IPS-20b (cell line): ENCODE data around the gene RBM47.

Experiments used
- H3K27ac ChIP-seq: one replicate; pipeline ENCODE4 v1.5.1; 2013; ENCODE audit warnings: low read length
- H3K27me3 ChIP-seq: 2 replicates; pipeline ENCODE4 v1.6.1; 2013; ENCODE audit warnings: mild to moderate bottlenecking, low read length, inconsistent platforms; ENCODE audit not compliant: insufficient read depth
- H3K36me3 ChIP-seq: 2 replicates; pipeline ENCODE4 v1.6.1; 2013; ENCODE audit warnings: low read depth, mild to moderate bottlenecking, inconsistent platforms, low read length, moderate library complexity; ENCODE audit not compliant: insufficient read depth
- H3K4me1 ChIP-seq: 2 replicates; pipeline ENCODE4 v1.6.1; 2013; ENCODE audit warnings: mild to moderate bottlenecking, control low read depth, inconsistent platforms, low read length, moderate library complexity; ENCODE audit not compliant: insufficient read depth
- H3K4me3 ChIP-seq: 2 replicates; pipeline ENCODE4 v1.5.1; 2013; ENCODE audit warnings: mild to moderate bottlenecking, low read length, inconsistent platforms
- H3K9ac ChIP-seq: 2 replicates; pipeline ENCODE4 v1.6.1; 2013; ENCODE audit warnings: low read depth, mild to moderate bottlenecking, inconsistent platforms, low read length, moderate library complexity
- H3K9me3 ChIP-seq: 2 replicates; pipeline ENCODE4 v1.6.1; 2013; ENCODE audit warnings: mild to moderate bottlenecking, low read depth, low read length, inconsistent platforms; ENCODE audit not compliant: insufficient read depth

The RBM47 gene

DNA sequence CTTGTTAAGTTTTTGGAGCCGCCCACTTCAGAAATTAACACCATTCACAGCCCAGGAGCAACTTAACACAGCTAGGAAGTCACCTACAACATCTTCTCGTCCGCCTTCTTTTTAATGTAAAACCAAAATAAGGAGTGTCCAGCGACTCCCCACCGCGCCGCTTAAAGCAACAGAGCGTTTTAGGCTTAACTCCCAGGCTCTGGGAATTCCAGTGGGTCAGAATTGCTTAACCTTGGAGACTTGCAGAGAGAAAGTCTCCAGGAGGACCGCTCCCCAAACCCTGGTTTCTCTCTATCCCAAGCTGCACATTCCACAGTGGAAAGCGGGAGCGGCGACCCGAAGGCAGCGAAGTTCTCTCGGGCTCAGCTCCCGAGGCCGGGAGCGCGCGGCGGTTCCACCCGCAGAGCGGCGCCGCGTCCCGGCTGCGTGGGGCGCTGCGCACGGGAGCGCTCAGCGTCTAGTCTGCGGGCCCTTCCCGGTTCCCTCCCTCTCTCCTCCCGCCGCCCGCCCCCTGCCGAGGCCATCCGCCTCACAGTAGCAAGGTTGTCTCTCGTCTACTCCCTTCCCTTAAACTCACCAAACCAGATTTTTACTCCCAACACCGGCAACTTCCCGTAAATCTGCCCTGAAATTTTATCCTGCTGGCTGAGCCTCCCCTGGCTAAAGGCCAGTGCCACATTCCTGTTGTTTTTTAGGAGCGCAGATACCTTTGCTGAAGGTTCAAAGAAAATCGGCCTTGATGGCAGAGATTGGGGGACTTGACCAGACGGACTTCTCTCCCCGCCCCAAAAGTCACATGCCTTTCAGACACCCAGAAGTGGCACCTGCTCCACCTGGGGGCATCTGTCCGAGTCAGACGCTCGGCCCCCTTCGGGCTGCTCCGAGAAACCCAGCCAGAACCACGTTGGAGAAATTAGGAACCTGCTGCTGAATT, at the start of gene RBM47:
TSS of gene RBM47 (minus strand) at position 464 of the 934 bp plus-strand sequence. CDS start 190,971 bp downstream, outside the sequence.
- Histone ChIP-seq H3K27me3 (no peaks in the 10 kb centered on the region; the same call in 1 of the 2 replicates), H3K4me1 (peaks cover 37% of the 10 kb centered on the region), H3K27ac (peak within 1 kb of the TSS; percentile 88), H3K36me3 (peaks cover 4% of the 10 kb centered on the region; the same call in 1 of the 2 replicates), H3K9me3 (no peaks in the 10 kb centered on the region), H3K4me3 (peak within 1 kb of the TSS; percentile 92), H3K9ac (peak within 1 kb of the TSS; percentile 91)

DNA sequence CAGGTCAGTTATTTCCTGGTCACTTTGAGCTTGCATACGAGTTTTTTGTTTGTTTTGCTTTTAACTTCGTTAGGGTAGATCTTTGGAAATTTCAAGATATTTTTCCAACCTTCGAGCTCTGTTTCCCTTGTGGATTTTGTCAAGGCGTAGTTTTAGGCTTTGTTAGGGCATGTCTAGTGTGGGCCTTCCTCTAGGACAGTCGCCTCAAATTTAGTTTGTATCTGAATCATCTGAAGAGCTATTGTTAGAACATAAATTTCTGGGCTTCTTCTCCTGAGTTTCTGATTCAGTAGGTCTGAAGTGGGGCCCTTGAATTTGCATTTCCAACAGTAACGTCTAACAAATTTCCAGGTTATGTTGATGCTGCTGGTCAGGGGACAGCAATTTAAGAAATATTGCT, 48.8 kb upstream of the RBM47 start:
- H3K4me1 ChIP-seq, result peaks cover under 1% of the 10 kb centered on the region
- no peaks in the 10 kb centered on the region for H3K27me3 ChIP-seq
- H3K9me3 ChIP-seq, result no peaks in the 10 kb centered on the region
- H3K9ac ChIP-seq, result no peak overlapping the region
- no peak overlapping the region for H3K27ac ChIP-seq
- no peaks in the 10 kb centered on the region for H3K36me3 ChIP-seq
- no peak overlapping the region for H3K4me3 ChIP-seq

DNA sequence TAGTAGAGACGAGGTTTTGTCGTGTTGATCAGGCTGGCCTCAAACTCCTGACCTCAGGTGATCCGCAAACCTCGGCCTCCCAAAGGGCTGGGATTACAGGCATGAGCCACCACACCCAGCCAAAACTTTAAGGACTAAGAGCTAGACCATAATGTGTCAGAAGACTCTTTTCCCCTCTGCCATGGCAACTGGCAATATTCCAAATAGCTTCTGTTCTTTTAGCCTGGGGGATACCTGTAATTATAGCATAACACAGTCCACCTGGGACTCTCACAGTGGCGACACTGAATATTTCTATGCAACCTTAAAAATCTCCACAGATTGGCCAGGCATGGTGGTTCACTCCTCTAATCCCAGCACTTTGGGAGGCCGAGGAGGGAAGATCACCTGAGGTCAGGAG, 45.5 kb upstream of the RBM47 start:
- H3K27ac ChIP-seq, result no peak overlapping the region
- H3K9me3 ChIP-seq, result no peaks in the 10 kb centered on the region
- no peak overlapping the region for H3K4me3 ChIP-seq
- peaks cover 10% of the 10 kb centered on the region for H3K4me1 ChIP-seq
- H3K36me3 ChIP-seq, result no peaks in the 10 kb centered on the region
- no peak overlapping the region for H3K9ac ChIP-seq
- H3K27me3 ChIP-seq, result no peaks in the 10 kb centered on the region

DNA sequence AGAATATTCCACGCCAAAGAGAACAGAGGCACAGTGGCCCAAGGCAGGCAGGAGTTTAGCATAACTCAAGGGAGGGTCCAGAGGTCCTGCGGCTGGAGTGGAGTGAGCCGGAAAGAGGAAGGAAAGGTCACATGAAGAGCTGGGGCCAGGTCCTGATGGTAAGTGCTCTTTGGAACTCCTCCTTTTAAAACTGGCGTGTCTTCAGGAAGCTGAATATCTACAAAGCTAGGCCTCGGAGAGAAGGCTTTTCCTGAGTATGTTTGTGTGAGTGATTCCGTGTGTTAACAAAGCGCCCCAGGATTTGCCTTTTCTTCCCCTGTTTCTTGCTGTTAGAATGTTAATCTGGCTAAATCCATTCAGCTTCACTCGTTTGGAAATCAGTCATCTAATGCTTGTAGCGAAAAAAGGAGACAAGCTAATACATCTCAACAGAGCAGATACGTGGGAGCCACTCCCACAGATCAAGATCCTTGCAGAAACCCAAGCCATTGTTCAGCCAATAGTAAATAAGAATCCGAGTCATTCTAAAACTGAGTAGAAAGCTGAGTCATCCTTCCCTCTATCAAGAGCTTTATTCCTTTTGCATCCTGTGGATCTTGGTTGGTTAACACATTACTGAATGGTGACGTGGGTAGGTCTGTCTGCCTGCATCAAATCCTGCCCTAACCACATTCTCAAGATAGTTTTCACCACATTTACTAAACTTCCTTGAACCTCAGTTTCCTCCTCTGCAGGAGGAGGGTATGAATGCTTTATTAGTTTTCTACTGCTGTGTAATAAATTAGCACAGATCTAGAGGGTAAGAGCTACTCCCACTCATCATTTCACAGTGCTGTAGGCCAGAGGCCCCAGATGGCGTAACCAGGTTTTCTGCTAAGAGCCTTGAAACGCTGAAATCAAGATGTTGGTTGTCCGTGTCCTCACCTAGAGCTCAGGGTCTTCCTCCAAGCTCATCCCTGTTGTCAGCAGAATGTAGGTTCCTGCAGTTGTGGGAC, 43.2 kb upstream of the RBM47 start:
- Histone ChIP-seq H3K9me3 (no peaks in the 10 kb centered on the region), H3K27ac (peak overlapping the region; percentile 10), H3K36me3 (no peaks in the 10 kb centered on the region), H3K27me3 (no peaks in the 10 kb centered on the region), H3K4me1 (peaks cover 10% of the 10 kb centered on the region), H3K9ac (peak overlapping the region; percentile 22; the same call in 1 of the 2 replicates), H3K4me3 (peak overlapping the region; percentile 16)

DNA sequence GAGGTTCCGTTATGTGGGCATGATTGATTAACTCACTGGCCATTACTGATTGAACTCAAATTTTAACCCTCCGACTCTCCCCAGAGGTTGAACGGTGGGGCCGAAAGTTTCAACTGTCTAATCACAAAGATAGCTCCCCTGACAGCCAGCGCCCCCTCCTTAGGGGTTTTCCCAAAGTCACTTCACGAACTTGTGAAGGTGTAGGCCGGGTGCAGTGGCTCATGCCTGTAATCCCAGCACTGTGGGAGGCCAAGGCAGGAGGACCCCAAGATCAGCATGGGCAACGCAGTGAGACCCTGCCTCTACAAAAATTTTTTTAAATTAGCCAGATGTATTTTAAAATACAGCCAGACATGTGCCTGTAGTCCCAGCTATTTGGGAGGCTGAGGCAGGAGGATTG, 39.8 kb upstream of the RBM47 start:
- Histone ChIP-seq H3K27me3 (no peaks in the 10 kb centered on the region), H3K27ac (no peak overlapping the region), H3K36me3 (no peaks in the 10 kb centered on the region), H3K4me3 (no peak overlapping the region), H3K4me1 (peaks cover 10% of the 10 kb centered on the region), H3K9me3 (no peaks in the 10 kb centered on the region), H3K9ac (no peak overlapping the region)

DNA sequence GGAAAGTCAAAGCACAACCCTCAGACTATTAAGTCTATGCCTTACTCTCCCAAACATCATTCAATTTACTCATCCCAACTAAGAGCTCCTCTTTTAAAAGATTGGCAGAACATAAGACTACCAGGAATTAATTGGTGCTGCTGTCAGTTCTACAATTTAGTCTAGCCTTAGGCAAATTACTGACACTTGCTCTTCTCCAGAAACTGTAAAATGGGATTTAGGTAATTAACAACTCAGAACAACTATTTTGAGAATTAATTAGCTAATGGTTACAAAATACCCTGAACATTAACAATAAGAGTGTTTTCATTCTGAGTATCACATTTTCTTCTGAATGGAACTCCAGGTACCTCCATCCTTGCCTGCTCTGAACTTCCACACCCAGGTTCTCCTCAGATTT, 36.2 kb upstream of the RBM47 start:
- Histone ChIP-seq H3K36me3 (no peaks in the 10 kb centered on the region), H3K4me3 (no peak overlapping the region), H3K9ac (no peak overlapping the region), H3K27me3 (no peaks in the 10 kb centered on the region), H3K4me1 (peaks cover 5% of the 10 kb centered on the region; the same call in 1 of the 2 replicates), H3K27ac (no peak overlapping the region), H3K9me3 (no peaks in the 10 kb centered on the region)

DNA sequence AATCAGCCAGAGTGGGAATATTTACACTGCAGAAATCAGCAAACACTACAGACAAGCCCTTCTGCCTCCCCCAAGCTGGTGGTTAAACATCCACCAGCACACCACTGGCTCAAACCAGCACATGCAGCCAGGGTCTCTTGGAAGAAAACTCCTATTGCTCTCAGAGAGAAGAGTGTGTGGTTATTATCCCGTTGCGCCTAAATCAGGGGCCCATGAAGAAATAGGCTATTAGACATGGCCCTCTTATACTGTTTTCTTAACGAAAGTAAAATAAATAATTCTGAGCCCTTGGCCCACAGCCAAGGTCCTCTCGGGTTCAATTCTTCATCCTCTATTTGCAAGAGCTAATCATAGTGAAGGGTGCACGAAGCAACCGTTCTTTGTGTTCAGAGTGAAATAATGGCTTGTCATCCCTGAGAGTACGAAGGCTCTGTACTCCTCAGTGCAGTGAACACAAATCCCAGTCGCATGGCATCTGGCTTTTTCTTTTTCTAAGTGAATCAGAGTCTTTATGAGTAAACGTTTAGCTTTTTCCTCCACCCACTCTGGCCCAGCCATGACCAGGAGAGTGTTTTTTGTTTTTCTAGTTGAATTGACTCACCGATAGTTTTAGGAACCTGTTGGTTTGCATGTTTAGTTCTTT, 33.4 kb upstream of the RBM47 start:
- H3K9me3 ChIP-seq, result no peaks in the 10 kb centered on the region
- H3K27me3 ChIP-seq, result no peaks in the 10 kb centered on the region
- no peak overlapping the region for H3K27ac ChIP-seq
- H3K4me1 ChIP-seq, result peaks cover 5% of the 10 kb centered on the region; the same call in 1 of the 2 replicates
- H3K4me3 ChIP-seq, result no peak overlapping the region
- H3K9ac ChIP-seq, result no peak overlapping the region
- H3K36me3 ChIP-seq, result no peaks in the 10 kb centered on the region

DNA sequence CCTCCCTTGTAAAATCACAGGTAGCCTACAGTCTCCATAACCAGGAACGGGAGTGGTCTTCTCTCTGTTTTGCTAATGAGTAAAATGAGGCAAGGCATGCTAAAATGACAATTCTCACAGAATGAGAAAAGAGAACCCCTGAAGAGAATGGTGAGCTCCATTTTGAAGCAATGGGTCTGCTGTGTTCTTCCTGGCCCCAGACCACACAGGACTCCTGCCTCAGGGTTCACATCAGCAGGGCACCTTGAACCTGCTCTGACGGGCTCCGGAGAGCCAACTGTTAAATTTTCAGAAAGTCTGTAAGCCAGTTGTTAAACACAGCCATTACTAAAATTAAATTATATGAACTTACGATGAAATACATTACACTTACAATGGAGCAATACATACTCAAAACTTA, 32.1 kb upstream of the RBM47 start:
- H3K27ac ChIP-seq, result no peak overlapping the region
- H3K4me3 ChIP-seq, result no peak overlapping the region
- peaks cover 5% of the 10 kb centered on the region; the same call in 1 of the 2 replicates for H3K4me1 ChIP-seq
- H3K27me3 ChIP-seq, result no peaks in the 10 kb centered on the region
- no peaks in the 10 kb centered on the region for H3K9me3 ChIP-seq
- no peaks in the 10 kb centered on the region for H3K36me3 ChIP-seq
- no peak overlapping the region for H3K9ac ChIP-seq

DNA sequence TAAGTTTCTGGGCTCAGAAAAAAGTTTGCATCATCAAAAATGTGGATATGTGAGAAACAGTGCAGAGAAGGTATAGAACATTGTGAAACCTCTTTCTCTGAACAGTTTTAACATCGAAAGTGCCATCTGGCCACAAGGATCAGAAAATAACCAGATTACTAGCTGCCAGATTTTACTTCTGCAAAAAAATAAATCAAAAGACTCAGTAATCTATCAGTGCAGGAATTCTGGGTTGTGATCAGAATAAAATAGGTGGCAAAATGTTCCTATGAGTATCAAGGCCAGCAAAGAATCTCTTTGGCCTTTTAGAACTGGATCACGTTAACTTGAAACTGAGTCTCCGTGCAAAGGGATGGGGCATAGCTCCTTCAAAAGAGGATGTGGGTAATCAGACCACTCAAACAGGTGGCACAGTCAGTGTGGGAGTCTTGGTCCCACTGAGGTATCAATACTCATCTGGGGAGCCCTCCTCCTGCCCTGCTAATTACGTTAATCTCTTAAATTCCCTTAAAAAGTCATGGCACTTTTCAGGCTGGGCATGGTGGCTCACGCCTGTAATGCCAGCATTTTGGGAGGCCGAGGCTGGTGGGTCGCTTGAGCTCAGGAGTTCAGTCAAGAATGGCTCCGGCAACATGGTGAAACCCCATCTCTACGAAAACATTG, 26.7 kb upstream of the RBM47 start:
- H3K27ac ChIP-seq, result no peak overlapping the region
- H3K9me3 ChIP-seq, result no peaks in the 10 kb centered on the region
- no peaks in the 10 kb centered on the region for H3K36me3 ChIP-seq
- no peak overlapping the region for H3K4me3 ChIP-seq
- no peaks in the 10 kb centered on the region; the same call in 1 of the 2 replicates for H3K4me1 ChIP-seq
- H3K27me3 ChIP-seq, result no peaks in the 10 kb centered on the region
- H3K9ac ChIP-seq, result no peak overlapping the region

DNA sequence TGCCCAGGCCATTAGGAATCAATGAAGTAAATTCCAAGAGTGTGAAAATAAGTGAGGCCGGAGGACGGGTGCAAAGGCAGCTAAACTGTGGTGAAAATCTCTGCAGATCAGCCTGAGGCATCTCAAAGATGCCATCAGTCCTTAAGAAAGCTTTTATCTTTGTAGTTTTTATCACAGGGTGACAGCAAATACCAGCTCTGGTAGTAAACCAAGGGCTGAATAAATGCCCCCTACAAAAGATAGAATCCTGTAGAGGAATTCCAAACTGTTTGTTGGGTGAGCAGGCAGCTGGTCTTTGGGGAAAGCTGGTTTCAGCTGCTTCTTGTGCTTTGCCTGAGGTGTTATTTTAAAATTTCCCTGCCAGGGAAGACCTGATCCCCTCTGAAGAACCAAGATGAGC, 21.6 kb upstream of the RBM47 start:
- Histone ChIP-seq H3K9me3 (no peaks in the 10 kb centered on the region), H3K27me3 (no peaks in the 10 kb centered on the region), H3K4me3 (no peak overlapping the region), H3K4me1 (peaks cover 8% of the 10 kb centered on the region; the same call in 1 of the 2 replicates), H3K27ac (no peak overlapping the region), H3K9ac (no peak overlapping the region; the same call in 1 of the 2 replicates), H3K36me3 (no peaks in the 10 kb centered on the region)
